ENCODE results near the gene CRYBB2. TPM values are rescaled to one million over a fixed set of nuclear protein-coding genes. Genes with fewer than 3 reads are reported as not detected.
"Not testable (repeated sequence)": the region's sequence is repeated elsewhere in the genome, so short reads cannot be mapped to it uniquely, and the experiment has no call there.

The CRYBB2 gene
- total RNA-seq, 1 donor from 2014 or later, result not detected

DNA sequence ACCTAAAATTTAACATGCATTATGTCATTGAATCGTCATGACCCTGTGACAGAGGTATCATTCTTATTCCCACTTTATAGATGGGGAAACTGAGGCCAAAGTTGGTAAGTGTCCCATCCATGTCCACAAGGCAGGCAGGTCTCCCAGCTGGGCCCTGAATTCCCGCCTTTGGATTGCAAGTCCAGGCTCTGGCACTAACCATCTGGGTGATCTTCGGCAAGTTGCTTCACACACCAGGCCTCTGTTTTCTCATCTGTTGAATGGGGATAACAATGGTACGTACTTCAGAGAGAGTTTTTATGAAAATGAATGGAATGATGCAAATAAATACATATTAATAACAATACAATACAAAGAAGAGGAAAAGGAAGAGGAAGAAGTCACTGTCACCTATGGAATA lies 16.4 kb upstream of the CRYBB2 start:
- Mint-ChIP-seq H3K27ac (no peak overlapping the region), H3K9me3 (no peaks in the 10 kb centered on the region), H3K36me3 (ENCODE audit: low read depth) (no peaks in the 10 kb centered on the region), H3K4me3 (ENCODE audit: low read depth) (no peak overlapping the region), H3K4me1 (ENCODE audit: low read depth) (peaks cover 4% of the 10 kb centered on the region), H3K27me3 (ENCODE audit: low read depth) (no peaks in the 10 kb centered on the region)
- DNase-seq (ENCODE audit: low spot score), result no peak
- intact Hi-C loops (cut with micrococcal nuclease), result no loop called here

DNA sequence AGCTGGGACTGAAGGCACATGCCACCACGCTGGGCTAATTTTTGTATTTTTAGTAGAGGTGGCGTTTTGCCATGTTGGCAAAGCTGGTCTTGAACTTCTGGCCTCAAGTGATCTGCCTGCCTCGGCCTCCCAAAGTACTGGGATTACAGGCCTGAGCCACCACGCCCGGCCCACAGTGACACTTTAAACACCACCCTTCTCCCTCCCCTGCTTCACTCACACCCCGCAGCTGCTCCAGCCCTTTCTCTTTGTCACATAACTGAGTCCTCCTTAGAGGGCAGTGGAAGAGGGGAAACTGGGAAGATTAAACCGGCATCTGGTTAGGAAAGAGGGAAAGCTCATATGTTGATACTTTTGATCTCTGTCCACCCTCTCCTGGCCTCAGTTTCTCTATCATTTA lies 14.9 kb upstream of the CRYBB2 start:
- H3K36me3 Mint-ChIP-seq (ENCODE audit: low read depth); H3K4me1 Mint-ChIP-seq (ENCODE audit: low read depth); DNase-seq (ENCODE audit: low spot score); H3K4me3 Mint-ChIP-seq (ENCODE audit: low read depth); H3K9me3 Mint-ChIP-seq; intact Hi-C loops (cut with micrococcal nuclease); H3K27me3 Mint-ChIP-seq (ENCODE audit: low read depth); H3K27ac Mint-ChIP-seq: not testable (repeated sequence)

DNA sequence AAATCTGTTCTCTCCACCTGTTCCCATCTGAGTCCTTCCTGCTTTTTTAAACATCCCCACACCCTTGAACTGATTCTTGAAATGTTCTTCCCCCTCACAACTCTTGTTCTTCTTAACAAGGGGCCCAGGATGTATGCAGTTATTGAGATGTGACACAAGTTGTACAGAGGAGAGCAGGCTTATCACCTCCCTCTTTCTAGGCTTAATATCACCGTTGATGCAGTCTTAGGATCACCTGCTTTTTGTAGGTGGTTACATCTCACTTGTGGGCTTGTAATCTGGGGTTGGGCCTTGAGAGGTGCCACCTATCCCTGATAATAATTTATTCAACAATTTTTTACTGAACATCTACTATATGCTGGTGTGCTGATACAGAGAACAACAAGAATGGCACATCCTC lies 13.6 kb upstream of the CRYBB2 start:
- intact Hi-C loops (cut with micrococcal nuclease), result no loop called here
- Mint-ChIP-seq H3K4me3 (ENCODE audit: low read depth) (no peak overlapping the region), H3K27ac (no peak overlapping the region), H3K36me3 (ENCODE audit: low read depth) (no peaks in the 10 kb centered on the region), H3K4me1 (ENCODE audit: low read depth) (peaks cover 4% of the 10 kb centered on the region), H3K27me3 (ENCODE audit: low read depth) (no peaks in the 10 kb centered on the region), H3K9me3 (no peaks in the 10 kb centered on the region)
- no peak for DNase-seq (ENCODE audit: low spot score)

DNA sequence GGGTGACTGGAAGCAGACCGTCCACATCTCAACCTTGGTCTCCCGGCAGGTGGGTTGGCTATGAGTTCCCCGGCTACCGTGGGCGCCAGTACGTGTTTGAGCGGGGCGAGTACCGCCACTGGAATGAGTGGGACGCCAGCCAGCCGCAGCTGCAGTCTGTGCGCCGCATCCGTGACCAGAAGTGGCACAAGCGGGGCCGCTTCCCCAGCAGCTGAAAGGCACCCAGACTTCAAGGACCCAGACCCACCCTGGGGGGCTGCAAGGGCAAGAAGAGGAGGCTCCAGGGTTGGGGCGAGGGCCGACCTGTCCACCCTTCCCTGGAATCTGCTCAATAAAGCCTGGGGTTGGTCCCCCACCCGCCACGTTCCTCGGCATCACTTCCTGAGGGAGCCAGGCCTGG lies 12.4 kb upstream of the CRYBB2 start:
- intact Hi-C loops (cut with micrococcal nuclease), result no loop called here
- Mint-ChIP-seq H3K27ac (no peak overlapping the region), H3K4me1 (ENCODE audit: low read depth) (peaks cover 1% of the 10 kb centered on the region), H3K36me3 (ENCODE audit: low read depth) (no peaks in the 10 kb centered on the region), H3K4me3 (ENCODE audit: low read depth) (no peak overlapping the region), H3K27me3 (ENCODE audit: low read depth) (no peaks in the 10 kb centered on the region), H3K9me3 (no peaks in the 10 kb centered on the region)
- DNase-seq (ENCODE audit: low spot score), result no peak

DNA sequence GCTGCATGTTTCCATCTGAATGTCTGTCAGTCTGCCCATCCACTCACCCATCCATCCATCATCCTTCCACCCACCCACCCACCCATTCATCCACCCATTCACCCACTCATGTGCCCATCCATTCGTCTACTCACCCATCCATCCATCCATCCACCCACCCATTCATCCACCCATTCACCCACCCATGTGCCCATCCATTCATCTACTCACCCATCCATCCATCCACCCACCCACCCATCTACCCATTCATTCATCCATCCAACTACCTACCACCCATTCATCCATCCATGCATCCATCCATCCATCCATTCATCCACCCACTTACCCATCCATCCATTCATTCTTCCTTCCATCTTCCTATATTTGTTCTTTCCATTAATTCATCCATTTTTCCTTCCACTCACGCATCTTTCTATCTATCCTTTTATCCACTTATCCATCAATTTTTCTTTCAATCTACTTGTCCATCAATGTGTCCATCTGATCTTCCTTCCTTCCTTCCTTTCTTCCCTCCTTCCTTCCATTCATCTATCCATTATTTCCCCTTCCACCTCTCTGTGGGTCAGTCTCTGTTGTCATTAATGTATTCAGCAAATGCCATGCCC lies 11.8 kb upstream of the CRYBB2 start:
- H3K4me1 Mint-ChIP-seq (ENCODE audit: low read depth), result no peaks in the 10 kb centered on the region
- H3K4me3 Mint-ChIP-seq (ENCODE audit: low read depth), result no peak overlapping the region
- no peaks in the 10 kb centered on the region for H3K27me3 Mint-ChIP-seq (ENCODE audit: low read depth)
- no peaks in the 10 kb centered on the region for H3K9me3 Mint-ChIP-seq
- DNase-seq (ENCODE audit: low spot score), result no peak
- no peak overlapping the region for H3K27ac Mint-ChIP-seq
- intact Hi-C loops (cut with micrococcal nuclease), result no loop called here
- H3K36me3 Mint-ChIP-seq (ENCODE audit: low read depth), result no peaks in the 10 kb centered on the region

DNA sequence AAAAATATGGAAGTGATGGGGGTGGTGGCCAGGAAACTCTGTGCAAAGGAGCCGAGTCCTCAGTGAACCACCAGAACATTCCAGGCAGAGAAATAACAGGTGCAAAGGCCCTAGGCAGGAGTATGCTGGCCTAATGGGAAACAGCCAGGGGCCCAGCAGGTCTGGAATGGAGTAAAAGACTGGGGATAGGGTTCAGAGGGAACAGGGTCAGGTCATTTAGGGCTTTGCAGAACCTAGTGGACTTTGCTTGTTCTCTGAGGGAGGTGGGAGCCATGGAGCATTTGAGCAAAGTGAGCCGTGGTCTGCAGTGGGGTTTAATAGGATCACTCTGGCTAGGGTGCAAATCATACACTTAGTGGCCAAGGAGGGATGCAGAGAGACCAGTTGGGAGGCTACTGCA lies 11.1 kb upstream of the CRYBB2 start:
- intact Hi-C loops (cut with micrococcal nuclease), result no loop called here
- no peaks in the 10 kb centered on the region for H3K4me1 Mint-ChIP-seq (ENCODE audit: low read depth)

DNA sequence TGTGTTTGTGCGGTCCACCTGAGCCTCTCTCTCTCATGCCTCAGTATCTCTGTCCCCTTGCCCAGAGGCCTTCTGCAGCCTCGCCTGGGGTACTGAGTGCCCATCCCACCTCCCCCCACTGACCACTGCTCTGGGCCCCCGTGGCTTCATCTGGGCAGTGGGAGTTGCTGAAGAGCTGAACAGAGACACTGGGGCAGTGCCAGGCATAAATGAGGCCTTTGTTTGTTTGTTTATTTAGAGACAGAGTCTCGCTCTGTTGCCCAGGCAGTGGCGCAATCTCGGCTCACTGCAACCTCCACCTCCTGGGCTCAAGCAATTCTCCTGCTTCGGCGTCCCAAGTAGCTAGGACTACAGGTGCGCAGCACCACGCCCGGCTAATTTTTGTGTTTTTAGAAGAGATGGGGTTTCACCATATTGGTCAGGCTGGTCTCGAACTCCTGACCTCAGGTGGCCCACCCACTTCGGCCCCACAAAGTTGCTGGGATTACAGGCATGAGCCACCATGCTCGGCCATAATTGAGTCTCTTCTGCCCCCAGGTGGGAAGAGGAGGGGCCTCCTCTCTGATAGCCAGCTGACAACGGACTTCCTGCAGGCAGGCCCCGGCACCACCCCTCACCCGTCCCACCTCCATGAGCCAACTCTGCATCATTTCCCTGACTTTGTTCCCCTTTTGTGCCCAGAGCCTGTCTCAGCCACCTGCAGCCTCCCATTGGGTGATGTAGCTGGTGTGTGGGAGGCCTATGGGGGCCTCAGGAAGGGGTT lies 10.5 kb upstream of the CRYBB2 start:
- intact Hi-C loops (cut with micrococcal nuclease), result no loop called here

More for the DNA sequence above, 11.1 kb upstream of the CRYBB2 start:
- no peak overlapping the region for H3K27ac Mint-ChIP-seq
- no peak for DNase-seq (ENCODE audit: low spot score)
- H3K27me3 Mint-ChIP-seq (ENCODE audit: low read depth), result no peaks in the 10 kb centered on the region
- peaks cover 2% of the 10 kb centered on the region for H3K9me3 Mint-ChIP-seq
- no peaks in the 10 kb centered on the region for H3K36me3 Mint-ChIP-seq (ENCODE audit: low read depth)
- H3K4me3 Mint-ChIP-seq (ENCODE audit: low read depth), result no peak overlapping the region

DNA sequence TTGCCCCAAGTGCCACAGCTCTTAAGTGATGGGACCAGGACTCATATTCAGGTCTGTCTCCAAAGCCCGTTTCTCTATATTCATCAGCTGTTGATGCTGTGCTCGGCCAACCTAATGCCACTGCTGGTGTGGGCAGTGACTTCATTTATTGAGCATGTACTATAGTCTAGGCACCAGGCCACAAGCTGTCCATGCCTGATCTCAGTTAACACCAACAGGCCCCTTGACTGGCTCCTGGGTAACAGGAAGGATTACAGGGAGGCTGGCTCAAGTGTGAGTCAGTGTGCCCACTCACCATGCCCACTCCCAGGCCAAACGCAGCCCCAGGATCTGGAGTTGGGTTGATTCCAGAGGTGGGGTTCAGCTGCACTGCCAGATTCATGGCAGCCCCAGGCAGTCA lies 8.6 kb upstream of the CRYBB2 start:
- Mint-ChIP-seq H3K27me3 (ENCODE audit: low read depth) (no peaks in the 10 kb centered on the region), H3K36me3 (ENCODE audit: low read depth) (no peaks in the 10 kb centered on the region), H3K4me1 (ENCODE audit: low read depth) (no peaks in the 10 kb centered on the region), H3K27ac (no peak overlapping the region), H3K4me3 (ENCODE audit: low read depth) (no peak overlapping the region), H3K9me3 (peaks cover 6% of the 10 kb centered on the region)
- intact Hi-C loops (cut with micrococcal nuclease), result no loop called here
- DNase-seq (ENCODE audit: low spot score), result no peak

More for the DNA sequence above, 10.5 kb upstream of the CRYBB2 start:
- Mint-ChIP-seq H3K27me3 (ENCODE audit: low read depth) (no peaks in the 10 kb centered on the region), H3K4me1 (ENCODE audit: low read depth) (no peaks in the 10 kb centered on the region), H3K27ac (no peak overlapping the region), H3K9me3 (peaks cover 6% of the 10 kb centered on the region), H3K36me3 (ENCODE audit: low read depth) (no peaks in the 10 kb centered on the region), H3K4me3 (ENCODE audit: low read depth) (no peak overlapping the region)
- DNase-seq (ENCODE audit: low spot score), result no peak

DNA sequence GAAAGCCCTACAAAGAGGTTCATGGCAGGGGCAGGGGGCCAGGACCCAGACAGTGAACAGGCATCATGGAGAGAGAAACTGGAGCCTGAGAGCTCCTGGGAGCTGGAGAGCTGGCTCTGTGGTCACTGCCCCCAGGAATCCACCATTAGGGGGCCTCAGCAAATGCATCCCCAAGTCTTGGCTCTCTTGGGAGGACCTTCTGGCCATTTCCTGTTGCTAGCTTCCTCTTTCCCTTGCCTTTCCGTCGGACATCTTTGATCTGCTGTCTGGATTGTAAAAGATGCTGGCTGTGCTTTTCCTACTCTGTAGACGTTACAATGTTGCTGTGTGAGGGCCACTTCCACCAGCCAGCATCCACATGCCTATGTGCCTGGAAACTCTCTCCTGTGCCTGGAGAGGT lies 7.1 kb upstream of the CRYBB2 start:
- Mint-ChIP-seq H3K4me1 (ENCODE audit: low read depth) (no peaks in the 10 kb centered on the region), H3K27me3 (ENCODE audit: low read depth) (peaks cover 2% of the 10 kb centered on the region), H3K4me3 (ENCODE audit: low read depth) (no peak overlapping the region), H3K27ac (no peak overlapping the region), H3K9me3 (peaks cover 6% of the 10 kb centered on the region), H3K36me3 (ENCODE audit: low read depth) (no peaks in the 10 kb centered on the region)
- intact Hi-C loops (cut with micrococcal nuclease), result no loop called here
- no peak for DNase-seq (ENCODE audit: low spot score)

DNA sequence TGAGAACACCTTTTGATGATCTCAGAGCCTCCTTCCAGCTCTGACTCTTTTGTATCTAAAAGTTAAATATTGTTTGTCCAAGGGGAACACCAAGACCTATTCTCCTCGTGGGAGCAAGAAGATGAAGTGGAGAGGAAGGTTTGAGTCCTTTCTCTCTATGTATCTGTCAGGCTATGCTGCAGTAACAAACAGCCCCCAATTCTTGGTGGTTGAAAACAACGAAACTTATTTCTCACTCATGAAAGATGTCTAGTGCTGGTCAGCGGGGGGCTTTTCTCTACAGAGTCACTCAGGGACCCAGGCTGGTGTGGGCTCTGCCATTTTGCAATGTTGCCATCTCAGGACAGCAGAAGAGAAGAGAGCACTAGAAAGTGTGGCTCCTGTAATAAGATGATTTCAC lies 6.2 kb upstream of the CRYBB2 start:
- H3K9me3 Mint-ChIP-seq, result peaks cover 6% of the 10 kb centered on the region

DNA sequence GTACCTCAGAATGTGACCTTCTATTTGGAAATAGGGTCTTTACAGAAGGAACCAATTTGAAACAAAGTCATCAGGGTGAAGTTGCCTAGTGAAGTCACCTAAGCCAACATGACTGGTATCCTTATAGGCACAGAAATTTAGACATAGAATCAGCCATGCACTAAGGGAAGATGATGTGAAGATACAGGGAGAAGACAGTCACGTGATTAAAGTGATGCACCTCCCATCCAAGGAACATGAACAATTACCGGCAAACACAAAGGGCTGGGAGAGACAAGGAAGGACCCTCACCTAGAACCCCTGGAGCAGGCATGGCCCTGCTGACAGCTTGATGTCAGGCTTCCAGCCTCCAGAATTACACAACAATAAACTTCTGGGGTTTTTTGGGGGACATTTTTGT lies 3.2 kb upstream of the CRYBB2 start:
- peaks cover 6% of the 10 kb centered on the region for H3K9me3 Mint-ChIP-seq

More for the DNA sequence above, 6.2 kb upstream of the CRYBB2 start:
- H3K36me3 Mint-ChIP-seq (ENCODE audit: low read depth), result no peaks in the 10 kb centered on the region
- intact Hi-C loops (cut with micrococcal nuclease), result no loop called here
- peaks cover 2% of the 10 kb centered on the region for H3K27me3 Mint-ChIP-seq (ENCODE audit: low read depth)
- H3K4me3 Mint-ChIP-seq (ENCODE audit: low read depth), result no peak overlapping the region
- DNase-seq (ENCODE audit: low spot score), result no peak
- no peaks in the 10 kb centered on the region for H3K4me1 Mint-ChIP-seq (ENCODE audit: low read depth)
- H3K27ac Mint-ChIP-seq, result no peak overlapping the region

DNA sequence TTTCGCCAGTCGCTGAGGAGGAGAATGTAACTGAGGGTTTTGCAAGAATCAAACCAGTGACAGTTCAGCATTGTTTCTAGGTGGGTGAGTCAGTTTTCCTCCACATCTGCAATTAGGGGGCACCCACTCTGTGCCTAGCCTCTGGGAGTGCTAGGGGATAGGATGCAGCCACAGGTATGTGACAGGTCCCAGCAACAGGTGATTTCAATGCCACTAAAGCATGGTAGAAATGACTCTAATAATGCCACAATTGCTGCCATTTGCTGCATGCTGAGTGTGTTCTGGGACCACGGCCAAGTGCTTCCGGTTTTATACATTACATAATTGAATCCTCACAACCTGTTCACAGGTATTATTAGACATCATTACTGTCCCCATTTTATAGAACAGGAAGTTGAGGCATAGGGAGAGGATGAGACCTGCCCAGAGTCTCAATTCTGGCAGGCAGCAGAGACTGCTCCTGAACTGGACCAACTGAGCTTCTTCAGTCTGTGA lies 556 bp downstream of the CRYBB2 start:
- Mint-ChIP-seq H3K4me1 (ENCODE audit: low read depth) (no peaks in the 10 kb centered on the region), H3K36me3 (ENCODE audit: low read depth) (no peaks in the 10 kb centered on the region), H3K27me3 (ENCODE audit: low read depth) (peaks cover 7% of the 10 kb centered on the region), H3K9me3 (no peaks in the 10 kb centered on the region), H3K27ac (no peak overlapping the region), H3K4me3 (ENCODE audit: low read depth) (no peak overlapping the region)
- intact Hi-C loops (cut with micrococcal nuclease), result no loop called here
- DNase-seq (ENCODE audit: low spot score), result no peak

More for the DNA sequence above, 3.2 kb upstream of the CRYBB2 start:
- Mint-ChIP-seq H3K27ac (no peak overlapping the region), H3K4me1 (ENCODE audit: low read depth) (no peaks in the 10 kb centered on the region), H3K4me3 (ENCODE audit: low read depth) (no peak overlapping the region), H3K36me3 (ENCODE audit: low read depth) (no peaks in the 10 kb centered on the region), H3K27me3 (ENCODE audit: low read depth) (peaks cover 2% of the 10 kb centered on the region)
- no peak for DNase-seq (ENCODE audit: low spot score)
- intact Hi-C loops (cut with micrococcal nuclease), result no loop called here

DNA sequence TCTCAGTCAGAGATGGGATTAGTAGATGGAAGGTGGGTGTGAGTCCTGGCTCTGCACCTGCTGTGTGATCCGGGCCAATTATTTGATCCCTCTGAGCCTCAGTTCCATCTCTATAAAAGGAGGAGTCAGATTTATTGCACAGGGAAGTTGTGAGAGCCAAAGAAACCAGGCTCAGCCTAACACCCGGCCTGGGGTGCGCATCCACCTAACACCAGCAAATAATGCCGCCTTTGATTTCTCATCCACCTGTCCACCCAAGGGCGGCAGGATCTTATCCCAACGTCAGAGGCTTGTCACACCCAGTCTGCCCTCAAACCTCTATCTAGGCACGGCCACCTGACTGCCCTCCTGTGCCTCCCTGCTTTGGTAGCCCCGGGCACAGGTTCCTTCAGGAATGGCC lies 2.4 kb downstream of the CRYBB2 start:
- H3K27me3 Mint-ChIP-seq (ENCODE audit: low read depth), result peaks cover 4% of the 10 kb centered on the region
- no peak overlapping the region for H3K4me3 Mint-ChIP-seq (ENCODE audit: low read depth)

More for the DNA sequence above, 2.4 kb downstream of the CRYBB2 start:
- H3K4me1 Mint-ChIP-seq (ENCODE audit: low read depth), result no peaks in the 10 kb centered on the region
- DNase-seq (ENCODE audit: low spot score), result no peak
- H3K27ac Mint-ChIP-seq, result no peak overlapping the region
- intact Hi-C loops (cut with micrococcal nuclease), result no loop called here
- no peaks in the 10 kb centered on the region for H3K36me3 Mint-ChIP-seq (ENCODE audit: low read depth)
- no peaks in the 10 kb centered on the region for H3K9me3 Mint-ChIP-seq
